HepG2 (cell line): ENCODE results near the gene NDOR1. TPM values are rescaled to one million over a fixed set of nuclear protein-coding genes. Genes with fewer than 3 reads are reported as not detected.

Experiments used
- GTF3A ChIP-seq: sonication (generic); formaldehyde crosslinking; conservative IDR thresholded peaks from 2 replicates; pipeline ENCODE4 v1.4.0; 2020; ENCODE audit warnings: mild to moderate bottlenecking, missing genetic modification reagents
- MEIS2 ChIP-seq: sonication (generic); formaldehyde crosslinking; IDR thresholded peaks from 2 replicates; pipeline ENCODE4 v1.9.0; 2021; ENCODE audit warnings: mild to moderate bottlenecking, missing genetic modification reagents
- MTA1 ChIP-seq: sonication (generic); formaldehyde crosslinking; IDR thresholded peaks from 2 replicates; pipeline ENCODE4 v1.4.0; 2020; ENCODE audit warnings: missing genetic modification reagents, mild to moderate bottlenecking, borderline replicate concordance
- NFYC ChIP-seq: IDR thresholded peaks from 2 replicates; pipeline ENCODE4 v1.6.1; 2016; ENCODE audit warnings: missing genetic modification reagents, missing compliant biosample characterization
- RBFOX2 ChIP-seq: fragments of 200-400 bp; formaldehyde crosslinking; IDR thresholded peaks from 2 replicates; pipeline ENCODE4 v1.6.1; 2017; ENCODE audit warnings: low read depth, mild to moderate bottlenecking, low read length
- SALL1 ChIP-seq: sonication (generic); formaldehyde crosslinking; IDR thresholded peaks from 2 replicates; pipeline ENCODE4 v1.8.0; 2022; ENCODE audit warnings: mild to moderate bottlenecking, missing genetic modification reagents
- SOX6 ChIP-seq, 2 experiments: fragments of 450-650 bp in 1 of 2; sonication (generic) in 1 of 2; formaldehyde crosslinking in 1 of 2; IDR thresholded peaks; 2 replicates each; pipeline versions ENCODE4 v1.4.0 to v1.6.1; 2017 to 2020; ENCODE audit warnings: antibody characterized with exemption in 1 of 2, mild to moderate bottlenecking in 1 of 2, missing genetic modification reagents in 1 of 2
- TFDP1 ChIP-seq: IDR thresholded peaks from 2 replicates; pipeline ENCODE4 v1.6.1; 2016; ENCODE audit warnings: missing compliant biosample characterization, missing genetic modification reagents, borderline replicate concordance
- YEATS2 ChIP-seq: sonication (generic); formaldehyde crosslinking; IDR thresholded peaks from 2 replicates; pipeline ENCODE4 v1.4.0; 2020; ENCODE audit warnings: missing genetic modification reagents, borderline replicate concordance
- ZNF296 ChIP-seq: sonication (generic); formaldehyde crosslinking; conservative IDR thresholded peaks from 2 replicates; pipeline ENCODE4 v1.5.0; 2020; ENCODE audit warnings: mild to moderate bottlenecking, missing genetic modification reagents
- ZNF329 ChIP-seq: sonication (generic); formaldehyde crosslinking; IDR thresholded peaks from 2 replicates; pipeline ENCODE4 v1.9.0; 2021; ENCODE audit warnings: low read depth, mild to moderate bottlenecking, missing genetic modification reagents
- ZNF34 ChIP-seq: sonication (generic); formaldehyde crosslinking; IDR thresholded peaks from 2 replicates; pipeline ENCODE4 v1.4.0; 2020; ENCODE audit warnings: mild to moderate bottlenecking, missing genetic modification reagents, borderline replicate concordance
- ZNF557 ChIP-seq: sonication (generic); formaldehyde crosslinking; IDR thresholded peaks from 2 replicates; pipeline ENCODE4 v1.4.0; 2020; ENCODE audit warnings: missing genetic modification reagents
- ZNF569 ChIP-seq: sonication (generic); formaldehyde crosslinking; IDR thresholded peaks from 2 replicates; pipeline ENCODE4 v1.5.0; 2020; ENCODE audit warnings: mild to moderate bottlenecking, missing genetic modification reagents, moderate library complexity, borderline replicate concordance
- ZNF616 ChIP-seq: sonication (generic); formaldehyde crosslinking; IDR thresholded peaks from 2 replicates; pipeline ENCODE4 v1.5.0; 2020; ENCODE audit warnings: low read depth, mild to moderate bottlenecking, missing genetic modification reagents
- ZNF749 ChIP-seq: sonication (generic); formaldehyde crosslinking; IDR thresholded peaks from 2 replicates; pipeline ENCODE4 v1.8.0; 2022; ENCODE audit warnings: mild to moderate bottlenecking, missing genetic modification reagents, moderate library complexity, borderline replicate concordance
- polyA plus RNA-seq, 8 experiments: library from polyadenylated mRNA; depleted of rRNA in 3 of 8; stranded (reverse) in 7 of 8; unstranded in 1 of 8; fragments of >200 nt; fragmentation: Illumina TruSeq in 4 of 8; extraction: Trizol in 4 of 8; gene quantifications; 2 replicates each; pipeline versions ENCODE4 v1.2.1 to v1.2.3, GENCODE V29; 2011 to 2016; ENCODE audit warnings: low read depth in 4 of 8, missing spikeins in 1 of 8, mixed read lengths in 1 of 8; ENCODE audit not compliant: insufficient read depth in 1 of 8
- total RNA-seq, 5 experiments: library from RNA; depleted of rRNA; stranded (reverse); fragments of >200 nt; fragmentation: Illumina TruSeq; extraction: Trizol; gene quantifications; 2 replicates each; pipeline ENCODE4 v1.2.3, GENCODE V29; 2016; ENCODE audit warnings: low read depth in 1 of 5
- TF ChIP-seq, protein P1 (sequence below): sonication (generic); formaldehyde crosslinking; conservative IDR thresholded peaks from 2 replicates; pipeline ENCODE4 v1.4.0; 2020; ENCODE audit warnings: missing genetic modification reagents
- TF ChIP-seq, protein P2 (sequence below): sonication (generic); formaldehyde crosslinking; IDR thresholded peaks from 2 replicates; pipeline ENCODE4 v1.4.0; 2020; ENCODE audit warnings: missing genetic modification reagents
- TF ChIP-seq, protein P3 (sequence below): sonication (generic); formaldehyde crosslinking; conservative IDR thresholded peaks from 2 replicates; pipeline ENCODE4 v1.8.0; 2022; ENCODE audit warnings: mild to moderate bottlenecking, moderate library complexity, missing genetic modification reagents
- TF ChIP-seq, protein P4 (sequence below): sonication (generic); formaldehyde crosslinking; IDR thresholded peaks from 2 replicates; pipeline ENCODE4 v1.4.0; 2020; ENCODE audit warnings: missing genetic modification reagents

Gene NDOR1
- total and polyA plus RNA-seq, 2 of the 13 experiments (the other 11 are each of a cell fraction or from before 2014, with no cell fraction given), result 3.6 to 8.7 TPM

- TF ChIP-seq, protein P1, sequence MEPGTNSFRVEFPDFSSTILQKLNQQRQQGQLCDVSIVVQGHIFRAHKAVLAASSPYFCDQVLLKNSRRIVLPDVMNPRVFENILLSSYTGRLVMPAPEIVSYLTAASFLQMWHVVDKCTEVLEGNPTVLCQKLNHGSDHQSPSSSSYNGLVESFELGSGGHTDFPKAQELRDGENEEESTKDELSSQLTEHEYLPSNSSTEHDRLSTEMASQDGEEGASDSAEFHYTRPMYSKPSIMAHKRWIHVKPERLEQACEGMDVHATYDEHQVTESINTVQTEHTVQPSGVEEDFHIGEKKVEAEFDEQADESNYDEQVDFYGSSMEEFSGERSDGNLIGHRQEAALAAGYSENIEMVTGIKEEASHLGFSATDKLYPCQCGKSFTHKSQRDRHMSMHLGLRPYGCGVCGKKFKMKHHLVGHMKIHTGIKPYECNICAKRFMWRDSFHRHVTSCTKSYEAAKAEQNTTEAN, result 0 out of 2 replicates have a peak, but pooled peaks have one; percentile 20
- TF ChIP-seq ZNF296 (0 out of 2 replicates have a peak, but pooled peaks have one; percentile 49), ZNF34 (CRISPR knock-in tag) (no peak), TFDP1 (CRISPR knock-in tag) (peak; percentile 71; the same call in 1 of the 2 replicates), YEATS2 (CRISPR knock-in tag) (peak; percentile 35; the same call in 1 of the 2 replicates), GTF3A (CRISPR knock-in tag) (0 out of 2 replicates have a peak, but pooled peaks have one; percentile 43), ZNF329 (CRISPR knock-in tag) (peak; percentile 45; the same call in 1 of the 2 replicates), ZNF616 (CRISPR knock-in tag) (no peak), MTA1 (CRISPR knock-in tag) (peak; percentile 77; the same call in 1 of the 2 replicates), NFYC (CRISPR knock-in tag) (peak; percentile 26), SOX6 (IDR thresholded peaks at IDR 0.05) (no peak), SOX6 (CRISPR knock-in tag; IDR thresholded peaks at IDR 0.05) (no peak), RBFOX2 (peak; percentile 42; the same call in 1 of the 2 replicates), ZNF749 (peak; percentile 39; the same call in 1 of the 2 replicates), SALL1 (CRISPR knock-in tag) (peak; percentile 40; the same call in 1 of the 2 replicates), MEIS2 (CRISPR knock-in tag) (0 out of 2 replicates have a peak, but pooled peaks have one; percentile 14), ZNF557 (CRISPR knock-in tag) (no peak), ZNF569 (CRISPR knock-in tag) (no peak)
- TF ChIP-seq, protein P2, sequence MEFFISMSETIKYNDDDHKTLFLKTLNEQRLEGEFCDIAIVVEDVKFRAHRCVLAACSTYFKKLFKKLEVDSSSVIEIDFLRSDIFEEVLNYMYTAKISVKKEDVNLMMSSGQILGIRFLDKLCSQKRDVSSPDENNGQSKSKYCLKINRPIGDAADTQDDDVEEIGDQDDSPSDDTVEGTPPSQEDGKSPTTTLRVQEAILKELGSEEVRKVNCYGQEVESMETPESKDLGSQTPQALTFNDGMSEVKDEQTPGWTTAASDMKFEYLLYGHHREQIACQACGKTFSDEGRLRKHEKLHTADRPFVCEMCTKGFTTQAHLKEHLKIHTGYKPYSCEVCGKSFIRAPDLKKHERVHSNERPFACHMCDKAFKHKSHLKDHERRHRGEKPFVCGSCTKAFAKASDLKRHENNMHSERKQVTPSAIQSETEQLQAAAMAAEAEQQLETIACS, result peak; percentile 90
- TF ChIP-seq, protein P3, sequence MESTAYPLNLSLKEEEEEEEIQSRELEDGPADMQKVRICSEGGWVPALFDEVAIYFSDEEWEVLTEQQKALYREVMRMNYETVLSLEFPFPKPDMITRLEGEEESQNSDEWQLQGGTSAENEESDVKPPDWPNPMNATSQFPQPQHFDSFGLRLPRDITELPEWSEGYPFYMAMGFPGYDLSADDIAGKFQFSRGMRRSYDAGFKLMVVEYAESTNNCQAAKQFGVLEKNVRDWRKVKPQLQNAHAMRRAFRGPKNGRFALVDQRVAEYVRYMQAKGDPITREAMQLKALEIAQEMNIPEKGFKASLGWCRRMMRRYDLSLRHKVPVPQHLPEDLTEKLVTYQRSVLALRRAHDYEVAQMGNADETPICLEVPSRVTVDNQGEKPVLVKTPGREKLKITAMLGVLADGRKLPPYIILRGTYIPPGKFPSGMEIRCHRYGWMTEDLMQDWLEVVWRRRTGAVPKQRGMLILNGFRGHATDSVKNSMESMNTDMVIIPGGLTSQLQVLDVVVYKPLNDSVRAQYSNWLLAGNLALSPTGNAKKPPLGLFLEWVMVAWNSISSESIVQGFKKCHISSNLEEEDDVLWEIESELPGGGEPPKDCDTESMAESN (CRISPR knock-in tag), result 0 out of 2 replicates have a peak, but pooled peaks have one; percentile 41
- TF ChIP-seq, protein P4, sequence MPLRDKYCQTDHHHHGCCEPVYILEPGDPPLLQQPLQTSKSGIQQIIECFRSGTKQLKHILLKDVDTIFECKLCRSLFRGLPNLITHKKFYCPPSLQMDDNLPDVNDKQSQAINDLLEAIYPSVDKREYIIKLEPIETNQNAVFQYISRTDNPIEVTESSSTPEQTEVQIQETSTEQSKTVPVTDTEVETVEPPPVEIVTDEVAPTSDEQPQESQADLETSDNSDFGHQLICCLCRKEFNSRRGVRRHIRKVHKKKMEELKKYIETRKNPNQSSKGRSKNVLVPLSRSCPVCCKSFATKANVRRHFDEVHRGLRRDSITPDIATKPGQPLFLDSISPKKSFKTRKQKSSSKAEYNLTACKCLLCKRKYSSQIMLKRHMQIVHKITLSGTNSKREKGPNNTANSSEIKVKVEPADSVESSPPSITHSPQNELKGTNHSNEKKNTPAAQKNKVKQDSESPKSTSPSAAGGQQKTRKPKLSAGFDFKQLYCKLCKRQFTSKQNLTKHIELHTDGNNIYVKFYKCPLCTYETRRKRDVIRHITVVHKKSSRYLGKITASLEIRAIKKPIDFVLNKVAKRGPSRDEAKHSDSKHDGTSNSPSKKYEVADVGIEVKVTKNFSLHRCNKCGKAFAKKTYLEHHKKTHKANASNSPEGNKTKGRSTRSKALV, result peak; percentile 100
These were observed 36.3 kb upstream of the NDOR1 start (continued) for GRCh38 chr9:137168904-137169856.
